IMR-90 (cell line): Measurements from ENCODE around the gene WDR62. TPM values are rescaled to one million over a fixed set of nuclear protein-coding genes. Genes with fewer than 3 reads are reported as not detected.

Experiments used
- ATAC-seq: fragments of 200-7000 bp; cut with Tn5 transposase; 2 replicates; pipeline ENCODE4 v1.9.1; 2020; ENCODE audit warnings: low read depth, mild to moderate bottlenecking, moderate library complexity
- BruUV-seq: library from RNA; stranded (reverse); fragments of 400-500 nt; replicated peaks from 2 replicates; lab custom pipeline; 2021; lab: Mats Ljungman, UMichigan
- CTCF ChIA-PET: fragments of 300-600 bp; formaldehyde crosslinking; extraction: SDS; loops from one replicate; lab custom pipeline; 2021; ENCODE audit warnings: antibody characterized with exemption; lab: Yijun Ruan, JAX
- POLR2A ChIA-PET: fragments of 300-600 bp; sonication (Branson Sonifier 250); formaldehyde crosslinking; loops from one replicate; lab custom pipeline; 2022; ENCODE audit warnings: antibody characterized with exemption; ENCODE audit not compliant: unreplicated experiment; lab: Charles Lee
- DNase-seq: peaks from one replicate; pipeline ENCODE4 v3.0.0; 2013
- H2AFZ ChIP-seq: replicated peaks from 2 replicates; pipeline ENCODE3; 2013; ENCODE audit warnings: low read length, mild to moderate bottlenecking; ENCODE audit not compliant: poor library complexity
- H2AK5ac ChIP-seq: 2 replicates; pipeline ENCODE4 v1.6.1; 2013; ENCODE audit warnings: low read depth, low read length, inconsistent platforms
- H2AK9ac ChIP-seq: replicated peaks from 2 replicates; pipeline ENCODE3; 2013; ENCODE audit warnings: mild to moderate bottlenecking, low read depth, low read length, moderate library complexity; ENCODE audit not compliant: poor library complexity
- H2BK120ac ChIP-seq: 2 replicates; pipeline ENCODE4 v1.6.1; 2013; ENCODE audit warnings: low read depth, low read length, inconsistent platforms
- H2BK15ac ChIP-seq: 3 replicates; pipeline ENCODE4 v1.6.1; 2013; ENCODE audit warnings: low read depth, low read length, inconsistent platforms
- H2BK20ac ChIP-seq: 2 replicates; pipeline ENCODE4 v1.6.1; 2013; ENCODE audit warnings: low read depth, mild to moderate bottlenecking, inconsistent platforms, low read length, moderate library complexity
- H2BK5ac ChIP-seq: 2 replicates; pipeline ENCODE4 v1.6.1; 2013; ENCODE audit warnings: mild to moderate bottlenecking, low read depth, low read length, inconsistent platforms; ENCODE audit not compliant: poor library complexity, severe bottlenecking
- H3K14ac ChIP-seq: replicated peaks from 2 replicates; pipeline ENCODE4 v1.6.1; 2013; ENCODE audit warnings: low read depth, low read length, inconsistent platforms
- H3K18ac ChIP-seq: 2 replicates; pipeline ENCODE4 v1.6.1; 2013; ENCODE audit warnings: low read depth, low read length, control low read depth
- H3K23ac ChIP-seq: 2 replicates; pipeline ENCODE4 v1.6.1; 2013; ENCODE audit warnings: low read depth, low read length, inconsistent platforms
- H3K27ac ChIP-seq: 2 replicates; pipeline ENCODE4 v1.5.1; 2013; ENCODE audit warnings: mild to moderate bottlenecking, control low read depth, low read length; ENCODE audit not compliant: insufficient read depth
- H3K27me3 ChIP-seq: 2 replicates; pipeline ENCODE4 v1.6.1; 2013; ENCODE audit warnings: low read length; ENCODE audit not compliant: control insufficient read depth, insufficient read depth
- H3K36me3 ChIP-seq: 2 replicates; pipeline ENCODE4 v1.6.1; 2013; ENCODE audit warnings: low read length, mixed read lengths; ENCODE audit not compliant: control insufficient read depth, insufficient read depth
- H3K4ac ChIP-seq: 2 replicates; pipeline ENCODE4 v1.6.1; 2013; ENCODE audit warnings: low read depth, low read length, inconsistent platforms
- H3K4me1 ChIP-seq: 2 replicates; pipeline ENCODE4 v1.6.1; 2013; ENCODE audit warnings: low read length, mixed read lengths; ENCODE audit not compliant: control insufficient read depth, insufficient read depth
- H3K4me2 ChIP-seq: 2 replicates; pipeline ENCODE4 v1.6.1; 2013; ENCODE audit warnings: low read depth, mild to moderate bottlenecking, control low read depth, low read length, moderate library complexity
- H3K4me3 ChIP-seq: 2 replicates; pipeline ENCODE4 v1.5.1; 2013; ENCODE audit warnings: low read depth, mild to moderate bottlenecking, control low read depth, low read length, moderate library complexity; ENCODE audit not compliant: insufficient read depth
- H3K56ac ChIP-seq: 2 replicates; pipeline ENCODE4 v1.6.1; 2013; ENCODE audit warnings: low read length, inconsistent platforms; ENCODE audit not compliant: insufficient read depth; ENCODE audit errors: extremely low read depth
- H3K79me1 ChIP-seq, 2 experiments: 2 replicates each; pipeline ENCODE4 v1.6.1; 2013; ENCODE audit warnings: low read length in 2 of 2, inconsistent platforms in 1 of 2, low read depth in 1 of 2
- H3K9ac ChIP-seq: 2 replicates; pipeline ENCODE4 v1.6.1; 2013; ENCODE audit warnings: low read depth, low read length, control low read depth
- H3K9me1 ChIP-seq: 2 replicates; pipeline ENCODE4 v1.6.1; 2013; ENCODE audit warnings: low read length, inconsistent platforms; ENCODE audit not compliant: insufficient read depth
- H3K9me3 ChIP-seq: 2 replicates; pipeline ENCODE4 v1.6.1; 2013; ENCODE audit warnings: low read length; ENCODE audit not compliant: control insufficient read depth, insufficient read depth
- H4K20me1 ChIP-seq: 2 replicates; pipeline ENCODE4 v1.6.1; 2013; ENCODE audit warnings: low read length, inconsistent platforms; ENCODE audit not compliant: insufficient read depth
- H4K5ac ChIP-seq: 2 replicates; pipeline ENCODE4 v1.6.1; 2013; ENCODE audit warnings: mild to moderate bottlenecking, low read depth, low read length, control low read depth
- H4K8ac ChIP-seq, 2 experiments: 2 replicates each; pipeline ENCODE4 v1.6.1; 2013; ENCODE audit warnings: low read depth in 2 of 2, low read length in 2 of 2, control low read depth in 1 of 2, inconsistent platforms in 1 of 2
- H4K91ac ChIP-seq: 2 replicates; pipeline ENCODE4 v1.6.1; 2013; ENCODE audit warnings: low read depth, low read length, inconsistent platforms; ENCODE audit not compliant: insufficient read depth
- BHLHE40 ChIP-seq: fragments of 150-350 bp; IDR thresholded peaks from 2 replicates; pipeline ENCODE4 v1.6.1; 2016; ENCODE audit warnings: mild to moderate bottlenecking, low read depth, low read length
- CEBPB ChIP-seq: IDR thresholded peaks from 2 replicates; pipeline ENCODE4 v1.6.1; 2012; ENCODE audit warnings: low read depth, low read length, improper control_type of control experiment
- CHD1 ChIP-seq: IDR thresholded peaks from 2 replicates; pipeline ENCODE4 v1.6.1; 2012; ENCODE audit warnings: low read depth, low read length, improper control_type of control experiment
- FOS ChIP-seq: fragments of 150-350 bp; IDR thresholded peaks from 2 replicates; pipeline ENCODE4 v1.6.1; 2016; ENCODE audit warnings: low read depth, low read length
- MAFK ChIP-seq: IDR thresholded peaks from 2 replicates; pipeline ENCODE4 v1.6.1; 2012; ENCODE audit warnings: low read depth, low read length, improper control_type of control experiment
- MAZ ChIP-seq: IDR thresholded peaks from 2 replicates; pipeline ENCODE4 v1.6.1; 2012; ENCODE audit warnings: low read depth, mild to moderate bottlenecking, low read length, improper control_type of control experiment, moderate library complexity, borderline replicate concordance
- MXI1 ChIP-seq: IDR thresholded peaks from 2 replicates; pipeline ENCODE4 v1.6.1; 2012; ENCODE audit warnings: low read depth, mild to moderate bottlenecking, low read length, moderate library complexity, borderline replicate concordance
- NFE2L2 ChIP-seq: fragments of 150-350 bp; IDR thresholded peaks from 2 replicates; pipeline ENCODE4 v1.6.1; 2016; ENCODE audit warnings: low read depth, mild to moderate bottlenecking, low read length
- POLR2A ChIP-seq: IDR thresholded peaks from 2 replicates; pipeline ENCODE4 v1.6.1; 2012; ENCODE audit warnings: mild to moderate bottlenecking, low read depth, low read length
- RCOR1 ChIP-seq: IDR thresholded peaks from 2 replicates; pipeline ENCODE4 v1.6.1; 2012; ENCODE audit warnings: mild to moderate bottlenecking, low read length, improper control_type of control experiment; ENCODE audit not compliant: insufficient replicate concordance
- WGBS, 2 experiments: methylation state at CpG; one replicate each; pipeline versions ENCODE4 v1.1.5 to v1.1.7; 2013; ENCODE audit warnings: missing lambda C conversion rate in 2 of 2; ENCODE audit not compliant: insufficient read length in 1 of 2; ENCODE audit errors: extremely low coverage in 2 of 2; 5-methylcytosine and 5-hydroxymethylcytosine counted together
- dilution Hi-C: fragments of 300-500 bp; cut with HindIII; formaldehyde crosslinking; loops from one replicate; pipeline ENCODE4 v1.14.3; 2018; ENCODE audit warnings: low sequenced_read_pairs; ENCODE audit not compliant: unreplicated experiment
- in situ Hi-C: fragments of 300-500 bp; cut with MboI; formaldehyde crosslinking; loops from 3 replicates; pipeline ENCODE4 v1.14.3; 2019; ENCODE audit warnings: low sequenced_read_pairs, inconsistent platforms, mixed read lengths
- intact Hi-C: fragments of 100-400 bp; cut with micrococcal nuclease; formaldehyde crosslinking; loops from 2 replicates; pipeline ENCODE4 v1.10.0; 2022
- polyA plus RNA-seq, 3 experiments: library from polyadenylated mRNA; depleted of rRNA; stranded (reverse); fragments of >200 nt; gene quantifications; 2 replicates each; pipeline ENCODE4 v1.2.3, GENCODE V29; 2012; ENCODE audit warnings: low replicate concordance in 1 of 3
- total RNA-seq: library from RNA; depleted of rRNA; stranded (reverse); fragments of >200 nt; gene quantifications from 2 replicates; pipeline ENCODE4 v1.2.3, GENCODE V29; 2012
- TF ChIP-seq, protein P1 (sequence below): fragments of 150-350 bp; IDR thresholded peaks from 2 replicates; pipeline ENCODE4 v1.6.1; 2017; ENCODE audit warnings: mild to moderate bottlenecking, antibody characterized with exemption, low read length, low read depth
- TF ChIP-seq, protein P2 (sequence below): conservative IDR thresholded peaks from 2 replicates; pipeline ENCODE4 v1.5.1; 2012; ENCODE audit warnings: mild to moderate bottlenecking, low read depth, low read length, improper control_type of control experiment
- TF ChIP-seq, protein P3 (sequence below): fragments of 150-350 bp; IDR thresholded peaks from 2 replicates; pipeline ENCODE4 v1.6.1; 2016; ENCODE audit warnings: low read depth, mild to moderate bottlenecking, low read length, moderate library complexity, borderline replicate concordance

Gene WDR62
- total and polyA plus RNA-seq, 2 of the 4 experiments (the other 2 are of a cell fraction) = 4.5 to 7.0 TPM

- peak within 1 kb of the TSS; percentile 94 for H3K23ac ChIP-seq
- H3K9me3 ChIP-seq = no peaks in the 10 kb centered on the region
- H3K14ac ChIP-seq = peak within 1 kb of the TSS; percentile 90
- H2BK20ac ChIP-seq = peak within 1 kb of the TSS; percentile 4; the same call in 1 of the 2 replicates
- in situ Hi-C loops = no loop called here
- dilution Hi-C loops = no loop called here
- H3K4ac ChIP-seq = peak within 1 kb of the TSS; percentile 86
- peak within 1 kb of the TSS; percentile 94 for H2AK9ac ChIP-seq
- DNase-seq (peak; percentile 99), ATAC-seq (peak; percentile 89)
- no peaks in the 10 kb centered on the region for H3K27me3 ChIP-seq
- H3K9me1 ChIP-seq = peaks cover 4% of the 10 kb centered on the region; the same call in 1 of the 2 replicates
- H3K4me1 ChIP-seq = no peaks in the 10 kb centered on the region
- ChIA-PET POLR2A (interaction anchor here (0.6 to 1.0 kb wide), 2 partner anchors 25 to 116 kb away, joined by 3 to 5 read pairs; no protein-coding TSS in a partner anchor), CTCF (no interaction called here)
- BruUV-seq = no TSS peak
- WGBS, 2 experiments = 0% methylated on average over 27 of the region's 56 CpGs; no CpG with 5 or more reads in 1 of the 2 experiments
- peak within 1 kb of the TSS; percentile 71 for H3K56ac ChIP-seq
- peak within 1 kb of the TSS; percentile 11 to 95 for H4K8ac ChIP-seq
- peak within 1 kb of the TSS; percentile 88 for H3K9ac ChIP-seq
- H3K4me3 ChIP-seq = peak within 1 kb of the TSS; percentile 76
- no peak for TF ChIP-seq CHD1
- peak; percentile 49; the same call in 1 of the 2 replicates for TF ChIP-seq MAFK
- 0 out of 2 replicates have a peak, but pooled peaks have one; percentile 5 for TF ChIP-seq NFE2L2
- TF ChIP-seq MXI1 = no peak
- peak; percentile 37; the same call in 1 of the 2 replicates for TF ChIP-seq FOS
- TF ChIP-seq, protein P1, sequence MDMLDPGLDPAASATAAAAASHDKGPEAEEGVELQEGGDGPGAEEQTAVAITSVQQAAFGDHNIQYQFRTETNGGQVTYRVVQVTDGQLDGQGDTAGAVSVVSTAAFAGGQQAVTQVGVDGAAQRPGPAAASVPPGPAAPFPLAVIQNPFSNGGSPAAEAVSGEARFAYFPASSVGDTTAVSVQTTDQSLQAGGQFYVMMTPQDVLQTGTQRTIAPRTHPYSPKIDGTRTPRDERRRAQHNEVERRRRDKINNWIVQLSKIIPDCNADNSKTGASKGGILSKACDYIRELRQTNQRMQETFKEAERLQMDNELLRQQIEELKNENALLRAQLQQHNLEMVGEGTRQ = peak; percentile 100
- TF ChIP-seq MAZ = peak; percentile 90; the same call in 1 of the 2 replicates
- peak; percentile 72 for TF ChIP-seq POLR2A
- TF ChIP-seq CEBPB = peak; percentile 51; the same call in 1 of the 2 replicates
- TF ChIP-seq RCOR1 = no peak
- TF ChIP-seq, protein P2, sequence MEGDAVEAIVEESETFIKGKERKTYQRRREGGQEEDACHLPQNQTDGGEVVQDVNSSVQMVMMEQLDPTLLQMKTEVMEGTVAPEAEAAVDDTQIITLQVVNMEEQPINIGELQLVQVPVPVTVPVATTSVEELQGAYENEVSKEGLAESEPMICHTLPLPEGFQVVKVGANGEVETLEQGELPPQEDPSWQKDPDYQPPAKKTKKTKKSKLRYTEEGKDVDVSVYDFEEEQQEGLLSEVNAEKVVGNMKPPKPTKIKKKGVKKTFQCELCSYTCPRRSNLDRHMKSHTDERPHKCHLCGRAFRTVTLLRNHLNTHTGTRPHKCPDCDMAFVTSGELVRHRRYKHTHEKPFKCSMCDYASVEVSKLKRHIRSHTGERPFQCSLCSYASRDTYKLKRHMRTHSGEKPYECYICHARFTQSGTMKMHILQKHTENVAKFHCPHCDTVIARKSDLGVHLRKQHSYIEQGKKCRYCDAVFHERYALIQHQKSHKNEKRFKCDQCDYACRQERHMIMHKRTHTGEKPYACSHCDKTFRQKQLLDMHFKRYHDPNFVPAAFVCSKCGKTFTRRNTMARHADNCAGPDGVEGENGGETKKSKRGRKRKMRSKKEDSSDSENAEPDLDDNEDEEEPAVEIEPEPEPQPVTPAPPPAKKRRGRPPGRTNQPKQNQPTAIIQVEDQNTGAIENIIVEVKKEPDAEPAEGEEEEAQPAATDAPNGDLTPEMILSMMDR = peak; percentile 55
- TF ChIP-seq, protein P3, sequence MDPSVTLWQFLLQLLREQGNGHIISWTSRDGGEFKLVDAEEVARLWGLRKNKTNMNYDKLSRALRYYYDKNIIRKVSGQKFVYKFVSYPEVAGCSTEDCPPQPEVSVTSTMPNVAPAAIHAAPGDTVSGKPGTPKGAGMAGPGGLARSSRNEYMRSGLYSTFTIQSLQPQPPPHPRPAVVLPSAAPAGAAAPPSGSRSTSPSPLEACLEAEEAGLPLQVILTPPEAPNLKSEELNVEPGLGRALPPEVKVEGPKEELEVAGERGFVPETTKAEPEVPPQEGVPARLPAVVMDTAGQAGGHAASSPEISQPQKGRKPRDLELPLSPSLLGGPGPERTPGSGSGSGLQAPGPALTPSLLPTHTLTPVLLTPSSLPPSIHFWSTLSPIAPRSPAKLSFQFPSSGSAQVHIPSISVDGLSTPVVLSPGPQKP = no peak
- TF ChIP-seq BHLHE40 = peak; percentile 100
- peak within 1 kb of the TSS; percentile 72 for H4K5ac ChIP-seq
- H2AFZ ChIP-seq = peak within 1 kb of the TSS; percentile 99
- no peaks in the 10 kb centered on the region for H3K36me3 ChIP-seq
- peak within 1 kb of the TSS; percentile 94 for H3K4me2 ChIP-seq
- H2BK15ac ChIP-seq = peak within 1 kb of the TSS; percentile 66; the same call in 1 of the 3 replicates
- H4K91ac ChIP-seq = peak within 1 kb of the TSS; percentile 84
- H3K27ac ChIP-seq = peak within 1 kb of the TSS; percentile 81
- peak within 1 kb of the TSS; percentile 55 for H2AK5ac ChIP-seq
- H3K79me1 ChIP-seq = peaks cover 41 to 55% of the 10 kb centered on the region in 2 experiments
- peak within 1 kb of the TSS; percentile 64 for H3K18ac ChIP-seq
- H4K20me1 ChIP-seq = peaks cover 3% of the 10 kb centered on the region
- intact Hi-C loops = loop anchor here (1.0 to 5.0 kb wide), 4 partner anchors 12 to 117 kb away; partner anchors contain the start of genes ALKBH6, LRFN3 and SDHAF1
- H2BK120ac ChIP-seq = peak within 1 kb of the TSS; percentile 85
- peak within 1 kb of the TSS; percentile 91 for H2BK5ac ChIP-seq
Measured at GRCh38 chr19:36054119-36054732, 471 bp upstream of the WDR62 start, which contains the start of gene THAP8. TSS of gene THAP8 (minus strand) at chr19:36054285. CDS start at chr19:36054217, 68 bp downstream.
